Measurements from ENCODE around the gene ZNF862.

The ZNF862 gene

DNA sequence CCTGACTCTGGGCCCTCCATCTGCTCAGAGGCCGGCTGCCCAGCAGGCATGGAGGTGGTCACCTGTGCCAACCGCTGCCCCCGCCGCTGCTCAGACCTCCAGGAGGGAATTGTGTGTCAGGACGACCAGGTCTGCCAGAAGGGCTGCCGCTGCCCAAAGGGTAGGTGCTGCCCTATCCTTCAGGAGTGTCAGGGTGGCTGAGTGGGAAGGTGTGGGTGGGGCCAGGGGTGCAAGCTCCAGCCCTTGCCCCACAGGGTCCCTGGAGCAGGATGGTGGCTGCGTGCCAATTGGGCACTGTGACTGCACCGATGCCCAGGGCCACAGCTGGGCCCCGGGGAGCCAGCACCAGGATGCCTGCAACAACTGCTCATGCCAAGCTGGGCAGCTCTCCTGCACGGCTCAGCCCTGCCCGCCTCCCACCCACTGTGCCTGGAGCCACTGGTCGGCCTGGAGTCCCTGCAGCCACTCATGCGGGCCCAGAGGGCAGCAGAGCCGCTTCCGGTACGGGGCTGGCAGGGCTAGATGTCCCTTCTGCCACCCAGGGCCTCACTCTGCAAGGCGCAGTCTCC, 17.5 kb upstream of the ZNF862 start:
- H3K36me3 ChIP-seq = no peaks in the 10 kb centered on the region
- TF ChIP-seq, protein P1, sequence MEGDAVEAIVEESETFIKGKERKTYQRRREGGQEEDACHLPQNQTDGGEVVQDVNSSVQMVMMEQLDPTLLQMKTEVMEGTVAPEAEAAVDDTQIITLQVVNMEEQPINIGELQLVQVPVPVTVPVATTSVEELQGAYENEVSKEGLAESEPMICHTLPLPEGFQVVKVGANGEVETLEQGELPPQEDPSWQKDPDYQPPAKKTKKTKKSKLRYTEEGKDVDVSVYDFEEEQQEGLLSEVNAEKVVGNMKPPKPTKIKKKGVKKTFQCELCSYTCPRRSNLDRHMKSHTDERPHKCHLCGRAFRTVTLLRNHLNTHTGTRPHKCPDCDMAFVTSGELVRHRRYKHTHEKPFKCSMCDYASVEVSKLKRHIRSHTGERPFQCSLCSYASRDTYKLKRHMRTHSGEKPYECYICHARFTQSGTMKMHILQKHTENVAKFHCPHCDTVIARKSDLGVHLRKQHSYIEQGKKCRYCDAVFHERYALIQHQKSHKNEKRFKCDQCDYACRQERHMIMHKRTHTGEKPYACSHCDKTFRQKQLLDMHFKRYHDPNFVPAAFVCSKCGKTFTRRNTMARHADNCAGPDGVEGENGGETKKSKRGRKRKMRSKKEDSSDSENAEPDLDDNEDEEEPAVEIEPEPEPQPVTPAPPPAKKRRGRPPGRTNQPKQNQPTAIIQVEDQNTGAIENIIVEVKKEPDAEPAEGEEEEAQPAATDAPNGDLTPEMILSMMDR (IDR thresholded peaks at IDR 0.05; ENCODE audit: low read depth, low read length) = no peak
- H3K9me3 ChIP-seq = peaks cover 3% of the 10 kb centered on the region; the same call in 1 of the 2 replicates
- no peak overlapping the region for H3K4me3 ChIP-seq (ENCODE audit: low read depth, low read length)
- DNase-seq = no peak
- peaks cover 10% of the 10 kb centered on the region for H3K4me1 ChIP-seq
- H3K27me3 ChIP-seq = no peaks in the 10 kb centered on the region

DNA sequence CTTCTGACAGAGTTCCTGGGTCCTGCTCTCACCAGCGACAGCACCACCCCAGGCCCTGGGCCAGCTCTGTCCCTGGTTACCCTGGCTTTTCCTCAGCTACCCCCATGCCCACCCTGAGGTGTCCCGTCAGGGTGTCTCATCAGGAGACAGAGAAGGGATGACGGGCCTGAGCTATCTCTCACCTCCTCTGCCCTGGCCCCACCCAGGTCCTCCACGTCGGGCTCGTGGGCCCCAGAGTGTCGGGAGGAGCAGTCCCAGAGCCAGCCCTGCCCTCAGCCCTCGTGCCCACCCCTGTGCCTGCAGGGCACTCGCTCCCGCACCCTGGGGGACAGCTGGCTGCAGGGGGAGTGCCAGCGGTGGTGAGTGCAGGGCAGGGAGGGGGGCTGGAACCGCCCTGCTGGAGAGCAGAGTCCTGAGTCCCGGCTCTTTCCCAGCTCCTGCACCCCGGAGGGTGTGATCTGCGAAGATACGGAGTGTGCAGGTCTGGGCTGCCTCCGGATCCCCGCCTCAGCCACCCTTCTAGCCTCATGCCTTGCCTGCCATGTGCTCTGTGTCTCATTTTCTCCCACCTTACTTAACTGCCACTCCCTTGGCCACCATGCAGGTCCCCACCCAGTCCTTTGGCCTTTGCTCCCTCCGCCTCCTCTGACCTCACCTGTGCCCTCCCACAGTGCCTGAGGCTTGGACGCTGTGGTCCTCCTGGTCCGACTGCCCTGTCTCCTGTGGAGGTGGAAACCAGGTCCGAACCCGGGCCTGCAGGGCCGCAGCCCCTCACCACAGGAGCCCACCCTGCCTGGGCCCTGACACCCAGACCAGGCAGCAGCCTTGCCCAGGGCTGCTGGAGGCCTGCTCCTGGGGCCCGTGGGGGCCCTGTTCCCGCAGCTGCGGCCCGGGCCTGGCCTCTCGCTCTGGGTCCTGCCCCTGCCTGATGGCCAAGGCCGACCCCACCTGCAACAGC, 16.7 kb upstream of the ZNF862 start:
- TF ChIP-seq, protein P1 (IDR thresholded peaks at IDR 0.05; ENCODE audit: low read depth, low read length) = no peak
- no peak for DNase-seq
- peaks cover 10% of the 10 kb centered on the region for H3K4me1 ChIP-seq
- no peaks in the 10 kb centered on the region for H3K36me3 ChIP-seq
- no peaks in the 10 kb centered on the region for H3K27me3 ChIP-seq
- H3K9me3 ChIP-seq = peaks cover 3% of the 10 kb centered on the region; the same call in 1 of the 2 replicates
- H3K4me3 ChIP-seq (ENCODE audit: low read depth, low read length) = no peak overlapping the region

DNA sequence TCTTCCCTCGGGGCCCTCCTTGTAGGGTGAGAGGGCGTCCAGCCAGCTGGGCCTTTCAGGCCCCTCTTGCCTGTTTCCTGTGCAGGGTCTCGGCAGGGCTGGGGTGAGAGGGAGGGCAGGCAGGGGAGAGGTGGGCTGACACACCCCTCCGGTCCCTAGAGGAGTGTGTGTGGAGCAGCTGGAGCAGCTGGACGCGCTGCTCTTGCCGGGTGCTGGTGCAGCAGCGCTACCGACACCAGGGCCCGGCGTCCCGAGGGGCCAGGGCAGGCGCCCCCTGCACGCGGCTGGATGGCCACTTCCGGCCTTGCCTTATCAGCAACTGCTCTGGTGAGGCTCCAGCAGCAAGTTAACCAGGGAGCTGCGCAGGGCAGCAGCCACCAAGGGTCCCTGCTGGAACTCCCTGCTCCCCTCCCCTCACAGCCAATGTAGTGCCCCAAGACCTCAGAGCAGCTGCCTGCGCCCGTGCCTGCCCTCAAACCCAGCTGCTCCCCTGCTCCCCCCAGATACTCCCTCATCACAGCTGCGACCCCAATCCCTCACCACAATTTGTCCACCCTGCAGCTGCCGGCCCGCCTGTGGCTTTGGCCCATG, 15.7 kb upstream of the ZNF862 start:
- Histone ChIP-seq H3K4me1 (peaks cover 11% of the 10 kb centered on the region), H3K27me3 (no peaks in the 10 kb centered on the region), H3K4me3 (ENCODE audit: low read depth, low read length) (no peak overlapping the region), H3K9me3 (peaks cover 3% of the 10 kb centered on the region; the same call in 1 of the 2 replicates), H3K36me3 (no peaks in the 10 kb centered on the region)
- peak; percentile 74 for DNase-seq
- TF ChIP-seq, protein P1 (IDR thresholded peaks at IDR 0.05; ENCODE audit: low read depth, low read length) = no peak

DNA sequence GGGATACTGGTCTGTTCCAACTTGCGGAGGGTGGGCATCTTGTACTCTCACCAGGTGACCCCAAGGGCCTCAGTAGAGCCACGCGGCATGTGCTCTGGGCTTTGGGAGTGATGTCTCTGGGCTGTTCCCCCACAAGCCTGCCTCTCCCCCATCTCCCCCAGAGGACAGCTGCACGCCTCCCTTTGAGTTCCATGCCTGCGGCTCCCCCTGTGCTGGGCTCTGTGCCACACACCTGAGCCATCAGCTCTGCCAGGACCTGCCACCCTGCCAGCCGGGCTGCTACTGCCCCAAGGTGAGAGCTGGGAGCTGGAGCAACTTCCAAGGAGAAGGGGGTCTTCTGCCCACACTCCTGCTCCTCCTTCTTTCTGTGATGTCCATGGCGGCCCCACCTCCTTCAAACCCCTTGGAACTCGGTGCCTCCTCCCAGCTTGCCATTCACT, 15.0 kb upstream of the ZNF862 start:
- H3K27me3 ChIP-seq = no peaks in the 10 kb centered on the region
- TF ChIP-seq, protein P1 (IDR thresholded peaks at IDR 0.05; ENCODE audit: low read depth, low read length) = no peak
- H3K9me3 ChIP-seq = peaks cover 3% of the 10 kb centered on the region; the same call in 1 of the 2 replicates
- H3K36me3 ChIP-seq = no peaks in the 10 kb centered on the region
- no peak overlapping the region for H3K4me3 ChIP-seq (ENCODE audit: low read depth, low read length)
- H3K4me1 ChIP-seq = peaks cover 18% of the 10 kb centered on the region
- DNase-seq = no peak

DNA sequence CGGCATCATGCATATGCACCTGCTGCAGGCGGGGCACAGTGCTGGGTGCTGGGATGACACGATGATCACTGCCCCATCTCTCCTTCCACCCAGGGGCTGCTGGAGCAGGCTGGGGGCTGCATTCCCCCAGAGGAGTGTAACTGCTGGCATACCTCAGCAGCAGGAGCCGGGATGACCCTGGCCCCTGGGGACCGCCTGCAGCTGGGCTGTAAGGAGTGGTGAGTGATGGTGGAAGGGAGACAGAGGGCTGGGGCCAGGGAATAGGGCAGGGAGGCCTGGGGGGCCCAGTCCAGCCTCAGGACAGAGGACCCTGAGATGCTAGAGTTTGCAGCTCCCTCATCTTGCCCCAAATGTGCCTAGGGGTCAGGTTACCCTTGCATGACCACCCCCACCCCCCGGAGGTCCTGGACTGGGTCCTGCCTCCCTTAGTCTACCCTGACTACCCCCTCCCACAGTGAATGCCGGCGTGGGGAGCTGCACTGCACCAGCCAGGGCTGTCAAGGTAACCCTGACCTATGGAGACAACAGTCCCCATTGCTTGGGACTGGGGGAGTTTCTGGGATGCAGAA, 14.5 kb upstream of the ZNF862 start:
- H3K27me3 ChIP-seq = no peaks in the 10 kb centered on the region
- H3K9me3 ChIP-seq = peaks cover 3% of the 10 kb centered on the region; the same call in 1 of the 2 replicates
- H3K4me1 ChIP-seq = peaks cover 18% of the 10 kb centered on the region
- no peak for DNase-seq
- no peak overlapping the region for H3K4me3 ChIP-seq (ENCODE audit: low read depth, low read length)
- TF ChIP-seq, protein P1 (IDR thresholded peaks at IDR 0.05; ENCODE audit: low read depth, low read length) = no peak
- H3K36me3 ChIP-seq = no peaks in the 10 kb centered on the region

All from BE2C (cell line).